22Rv1 (cell line): ENCODE measurements around the gene MYH9.
"Not testable (repeated sequence)": the region's sequence is repeated elsewhere in the genome, so short reads cannot be mapped to it uniquely, and the experiment has no call there.

Experiments used
- H3K27ac ChIP-seq: fragments of 450-650 bp; 2 replicates; pipeline ENCODE4 v1.5.1; 2017
- ZFX ChIP-seq: fragments of 450-650 bp; IDR thresholded peaks from 2 replicates; pipeline ENCODE4 v1.6.1; 2017; ENCODE audit warnings: antibody characterized with exemption, borderline replicate concordance
- TF ChIP-seq, protein P1 (sequence below): fragments of 450-650 bp; IDR thresholded peaks from 2 replicates; pipeline ENCODE4 v1.5.1; 2017; ENCODE audit warnings: mild to moderate bottlenecking

MYH9 gene

DNA sequence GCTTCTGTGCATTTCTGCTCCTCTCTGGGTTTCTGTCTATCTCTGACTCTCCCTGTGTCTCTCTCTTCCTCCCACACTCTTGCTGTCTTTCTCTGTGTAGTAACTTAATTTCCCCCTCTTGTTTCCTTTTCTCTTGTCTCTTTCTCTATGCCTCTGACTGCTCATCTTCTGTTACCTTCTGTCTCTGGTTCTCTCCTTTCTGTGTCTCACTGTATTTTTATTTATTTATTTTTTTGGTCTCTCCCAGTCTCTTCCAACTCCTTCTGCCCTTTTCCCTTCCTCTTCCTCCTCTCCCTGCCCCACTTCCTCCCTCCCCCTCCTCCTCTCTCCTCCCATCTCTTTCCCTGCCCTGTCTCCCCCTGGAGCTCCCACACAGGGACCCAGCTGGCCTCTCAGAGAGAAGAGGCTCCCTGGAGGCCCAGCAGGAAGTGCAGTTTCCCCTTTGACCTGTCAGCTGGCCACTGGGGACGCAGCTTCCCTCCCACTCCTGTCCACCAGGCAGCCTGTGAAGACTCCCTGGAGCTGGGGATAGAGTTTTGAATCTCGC is 38.3 kb upstream of the MYH9 start:
- TF ChIP-seq, protein P1, sequence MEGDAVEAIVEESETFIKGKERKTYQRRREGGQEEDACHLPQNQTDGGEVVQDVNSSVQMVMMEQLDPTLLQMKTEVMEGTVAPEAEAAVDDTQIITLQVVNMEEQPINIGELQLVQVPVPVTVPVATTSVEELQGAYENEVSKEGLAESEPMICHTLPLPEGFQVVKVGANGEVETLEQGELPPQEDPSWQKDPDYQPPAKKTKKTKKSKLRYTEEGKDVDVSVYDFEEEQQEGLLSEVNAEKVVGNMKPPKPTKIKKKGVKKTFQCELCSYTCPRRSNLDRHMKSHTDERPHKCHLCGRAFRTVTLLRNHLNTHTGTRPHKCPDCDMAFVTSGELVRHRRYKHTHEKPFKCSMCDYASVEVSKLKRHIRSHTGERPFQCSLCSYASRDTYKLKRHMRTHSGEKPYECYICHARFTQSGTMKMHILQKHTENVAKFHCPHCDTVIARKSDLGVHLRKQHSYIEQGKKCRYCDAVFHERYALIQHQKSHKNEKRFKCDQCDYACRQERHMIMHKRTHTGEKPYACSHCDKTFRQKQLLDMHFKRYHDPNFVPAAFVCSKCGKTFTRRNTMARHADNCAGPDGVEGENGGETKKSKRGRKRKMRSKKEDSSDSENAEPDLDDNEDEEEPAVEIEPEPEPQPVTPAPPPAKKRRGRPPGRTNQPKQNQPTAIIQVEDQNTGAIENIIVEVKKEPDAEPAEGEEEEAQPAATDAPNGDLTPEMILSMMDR: no peak
- no peak for TF ChIP-seq ZFX
- no peak overlapping the region for H3K27ac ChIP-seq

DNA sequence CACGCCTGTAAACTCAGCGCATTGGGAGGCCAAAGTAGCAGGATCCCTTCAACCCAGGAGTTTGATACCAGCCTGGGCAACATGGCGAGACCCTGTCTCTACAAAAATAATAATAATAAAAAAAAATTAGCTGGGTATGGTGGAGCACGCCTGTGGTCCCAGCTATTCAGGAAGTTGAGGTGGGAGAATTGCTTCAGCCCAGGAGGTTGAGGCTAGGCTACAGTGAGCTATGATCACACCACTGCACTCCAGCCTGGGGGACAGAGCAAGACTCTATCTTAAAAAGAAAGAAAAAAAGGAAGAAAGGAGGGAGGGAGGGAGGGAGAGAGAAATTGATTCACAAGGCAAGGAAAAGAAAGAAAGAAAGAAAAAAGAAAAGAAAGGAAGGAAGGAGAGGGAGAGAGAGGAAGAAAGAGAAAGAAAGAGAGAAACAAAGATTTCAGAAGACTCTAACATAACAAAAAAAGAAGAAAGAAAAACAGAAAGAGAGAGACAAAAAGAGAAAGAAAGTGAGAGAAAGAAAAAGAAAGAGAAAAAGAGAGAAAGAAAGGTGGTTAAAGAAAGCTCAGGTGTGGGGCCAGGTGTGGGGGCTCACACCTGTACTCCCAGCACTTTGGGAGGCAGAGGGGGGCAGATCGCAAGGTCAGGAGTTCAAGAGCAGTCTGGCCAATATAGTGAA is 37.3 kb upstream of the MYH9 start:
- TF ChIP-seq ZFX: no peak
- TF ChIP-seq, protein P1: no peak
- H3K27ac ChIP-seq: no peak overlapping the region

DNA sequence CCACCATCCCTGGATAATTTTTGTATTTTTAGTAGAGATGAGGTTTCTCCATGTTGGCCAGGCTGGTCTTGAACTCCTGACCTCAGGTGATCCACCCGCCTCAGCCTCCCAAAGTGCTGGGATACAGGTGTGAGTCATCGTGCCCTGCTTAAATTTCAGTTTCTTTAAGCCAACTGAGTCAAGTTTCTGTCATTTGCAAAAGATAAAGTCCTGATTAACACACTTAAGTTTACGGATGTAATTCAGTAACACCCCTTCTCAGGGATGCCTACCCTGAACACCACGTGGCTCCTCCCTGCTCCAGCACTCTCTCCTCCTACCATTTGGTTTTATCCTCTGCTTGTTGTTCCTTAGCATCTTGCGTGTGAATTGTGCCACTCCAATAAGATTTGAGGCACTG is 36.7 kb upstream of the MYH9 start:
- H3K27ac ChIP-seq: not testable (repeated sequence)

DNA sequence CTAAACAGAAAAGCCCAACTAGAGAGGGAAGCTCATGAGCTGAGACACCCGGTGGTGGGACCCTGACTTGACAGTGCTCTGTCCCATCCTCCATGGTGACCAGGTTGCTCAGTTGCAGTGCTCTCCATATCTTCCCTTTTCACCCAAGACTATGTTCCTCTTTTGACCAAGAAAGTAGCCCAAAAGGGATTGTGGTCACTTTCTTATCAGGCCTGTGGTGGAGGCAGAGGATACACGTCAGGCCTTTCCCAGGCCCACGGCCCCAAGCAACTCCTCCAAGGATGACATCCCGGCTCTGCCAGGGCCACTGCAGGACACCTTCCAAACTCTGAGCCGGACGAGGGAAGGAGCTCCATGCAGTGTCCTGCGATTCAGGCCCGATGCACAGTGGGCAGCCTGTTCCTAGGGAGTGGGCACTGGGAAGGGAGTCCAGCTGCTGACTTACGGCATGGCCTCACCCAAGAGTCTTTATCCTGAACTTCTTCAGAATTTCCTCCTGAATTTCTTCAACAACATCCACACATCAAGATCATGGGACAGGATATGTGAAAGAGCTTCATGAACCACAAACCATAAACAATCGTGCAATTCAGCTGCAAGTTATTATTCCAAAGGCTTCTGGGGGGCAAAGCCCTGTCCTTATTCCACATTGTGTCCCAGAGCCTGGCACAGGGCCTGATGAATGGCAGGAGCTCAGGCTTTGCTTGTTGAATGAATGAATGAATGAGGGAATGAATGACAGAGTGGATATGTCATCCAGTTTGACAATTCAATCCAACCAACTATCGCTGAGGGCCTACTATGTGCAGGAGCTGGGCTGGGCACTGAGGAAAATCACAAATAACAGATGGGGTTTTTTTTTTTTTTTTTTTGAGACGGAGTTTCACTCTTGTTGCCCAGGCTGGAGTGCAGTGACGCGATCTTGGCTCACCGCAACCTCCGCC is 36.0 kb upstream of the MYH9 start:
- H3K27ac ChIP-seq: no peak overlapping the region
- TF ChIP-seq, protein P1: no peak
- TF ChIP-seq ZFX: no peak

- H3K27ac ChIP-seq: no peak overlapping the region
Observed at GRCh38 chr22:36422287-36423014, 34.7 kb upstream of the MYH9 start.

DNA sequence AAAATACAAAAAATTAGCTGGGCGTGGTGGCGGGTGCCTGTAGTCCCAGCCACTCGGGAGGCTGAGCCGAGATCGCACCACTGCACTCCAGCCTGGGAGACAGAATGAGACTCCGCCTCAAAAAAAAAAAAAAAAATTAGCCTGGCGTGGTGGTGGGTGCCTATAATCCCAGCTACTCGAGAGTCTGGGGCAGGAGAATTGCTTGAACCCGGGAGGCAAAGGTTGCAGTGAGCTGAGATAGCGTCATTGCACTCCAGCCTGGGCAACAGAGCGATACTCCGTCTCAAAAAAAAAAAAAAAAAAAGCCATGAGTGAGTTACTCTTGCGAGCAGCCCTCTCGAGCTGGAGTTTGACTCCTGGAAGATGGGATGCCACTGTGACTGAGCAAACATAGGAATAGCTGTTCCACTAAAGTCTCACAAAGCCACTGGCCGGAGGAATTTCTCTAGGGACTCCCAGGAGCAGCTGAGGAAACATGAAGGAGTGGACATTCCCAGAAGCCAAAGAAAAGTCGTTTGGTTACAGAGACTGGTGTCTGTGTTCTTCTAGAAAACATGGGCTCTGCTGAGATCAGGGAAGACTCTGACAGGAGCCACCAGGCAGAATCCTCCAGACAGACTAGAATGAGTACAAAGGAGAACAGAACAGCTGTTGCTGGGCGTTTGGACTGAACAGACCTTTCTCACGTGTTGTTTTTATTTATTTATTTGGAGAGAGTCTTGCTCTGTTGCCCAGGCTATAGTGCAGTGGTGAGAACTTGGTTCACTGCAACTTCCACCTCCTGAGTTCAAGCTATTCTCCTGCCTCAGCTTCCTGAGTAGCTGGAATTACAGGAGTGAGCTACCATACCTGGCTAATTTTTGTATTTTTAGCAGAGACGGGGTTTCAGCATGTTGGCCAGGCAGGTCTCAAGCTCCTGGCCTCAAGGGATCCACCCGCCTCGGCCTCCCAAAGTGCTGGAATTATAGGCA is 32.4 kb upstream of the MYH9 start:
- TF ChIP-seq ZFX: no peak
- TF ChIP-seq, protein P1: no peak
- no peak overlapping the region for H3K27ac ChIP-seq

More at GRCh38 chr22:36422287-36423014, 34.7 kb upstream of the MYH9 start:
- no peak for TF ChIP-seq ZFX
- TF ChIP-seq, protein P1: no peak
